Measurements from ENCODE around the gene PIK3C2A. TPM values are rescaled to one million over a fixed set of nuclear protein-coding genes. Genes with fewer than 3 reads are reported as not detected.
A peak's percentile ranks its signal among the peaks of the same experiment; 100 is the strongest.

The PIK3C2A gene
- total and polyA plus RNA-seq, 3 donors from 2014 or later, result 31.5 to 125 (median 116) TPM

- Histone ChIP-seq H3K36me3 (ENCODE audit: low read depth, missing control alignments) (no peaks in the 10 kb centered on the region), H3K4me3 (no peak overlapping the region), H3K27ac (peak overlapping the region in 1 of 2 donors; percentile 15), H3K27me3 (no peaks in the 10 kb centered on the region), H3K9me3 (no peaks in the 10 kb centered on the region), H3K4me1 (peaks cover 22% of the 10 kb centered on the region)
- TF ChIP-seq POLR2A (IDR thresholded peaks at IDR 0.05), result no peak
- no peak for TF ChIP-seq CTCF (IDR thresholded peaks at IDR 0.05)
- DNase-seq, result peak; percentile 64
- 52 to 88% methylated on average over 5 of the region's 5 CpGs for WGBS, 2 donors
- intact Hi-C loops (cut with DNase I; ENCODE audit: low total_unique reads), result no loop called here
Measured at GRCh38 chr11:17163291-17163690, 44.5 kb downstream of the PIK3C2A start.

- Histone ChIP-seq H3K4me1 (peaks cover 22% of the 10 kb centered on the region), H3K4me3 (no peak overlapping the region), H3K27me3 (no peaks in the 10 kb centered on the region), H3K27ac (peak overlapping the region in 1 of 2 donors; percentile 37), H3K36me3 (ENCODE audit: low read depth, missing control alignments) (no peaks in the 10 kb centered on the region), H3K9me3 (no peaks in the 10 kb centered on the region)
- no peak for DNase-seq
- TF ChIP-seq POLR2A (IDR thresholded peaks at IDR 0.05) (no peak), CTCF (IDR thresholded peaks at IDR 0.05) (no peak)
- WGBS, 2 donors, result 65 to 66% methylated on average over 2 of the region's 2 CpGs
- intact Hi-C loops (cut with DNase I; ENCODE audit: low total_unique reads), result no loop called here
Measured at GRCh38 chr11:17162376-17162775, 45.4 kb downstream of the PIK3C2A start.

GRCh38 chr11:17161515-17161914 is 46.3 kb downstream of the PIK3C2A start:
- no peaks in the 10 kb centered on the region for H3K27me3 ChIP-seq
- intact Hi-C loops (cut with DNase I; ENCODE audit: low total_unique reads), result no loop called here
- no peak for DNase-seq
- H3K4me1 ChIP-seq, result peaks cover 22% of the 10 kb centered on the region
- no peaks in the 10 kb centered on the region for H3K9me3 ChIP-seq
- no peaks in the 10 kb centered on the region for H3K36me3 ChIP-seq (ENCODE audit: low read depth, missing control alignments)
- WGBS, 2 donors, result 85 to 86% methylated on average over 1 of the region's 1 CpG
- TF ChIP-seq POLR2A (IDR thresholded peaks at IDR 0.05), result no peak
- no peak for TF ChIP-seq CTCF (IDR thresholded peaks at IDR 0.05)
- H3K4me3 ChIP-seq, result no peak overlapping the region
- peak overlapping the region in 1 of 2 donors; percentile 37 for H3K27ac ChIP-seq

GRCh38 chr11:17159441-17159840 is 48.3 kb downstream of the PIK3C2A start:
- DNase-seq, result no peak
- Histone ChIP-seq H3K27ac (no peak overlapping the region), H3K27me3 (no peaks in the 10 kb centered on the region), H3K4me1 (peaks cover 15% of the 10 kb centered on the region), H3K9me3 (no peaks in the 10 kb centered on the region), H3K36me3 (ENCODE audit: low read depth, missing control alignments) (no peaks in the 10 kb centered on the region), H3K4me3 (no peak overlapping the region)
- TF ChIP-seq CTCF (IDR thresholded peaks at IDR 0.05) (no peak), POLR2A (IDR thresholded peaks at IDR 0.05) (no peak)
- 78 to 91% methylated on average over 3 of the region's 3 CpGs for WGBS, 2 donors
- intact Hi-C loops (cut with DNase I; ENCODE audit: low total_unique reads), result no loop called here

Other genes starting within 250 kb of the PIK3C2A start
- gene PLEKHA7, start 193.6 kb downstream of the PIK3C2A start, total RNA-seq, result 10 to 100 TPM; 63.9 to 64.9 TPM
- gene PLEKHA7, start 193.6 kb downstream of the PIK3C2A start, polyA plus RNA-seq (ENCODE audit: insufficient read depth, low read depth, low replicate concordance), result 33.0 TPM
- gene RPS13, start 130.3 kb downstream of the PIK3C2A start, total RNA-seq, result 100 to 1,000 TPM; 623 to 957 TPM
- 708 TPM for gene RPS13, start 130.3 kb downstream of the PIK3C2A start, polyA plus RNA-seq (ENCODE audit: insufficient read depth, low read depth, low replicate concordance)
- gene NUCB2, start 68.8 kb upstream of the PIK3C2A start, total RNA-seq, result 100 to 1,000 TPM; 138 to 186 TPM
- gene NUCB2, start 68.8 kb upstream of the PIK3C2A start, polyA plus RNA-seq (ENCODE audit: insufficient read depth, low read depth, low replicate concordance), result 86.1 TPM
- gene NCR3LG1, start 143.8 kb upstream of the PIK3C2A start, total RNA-seq, result 1 to 10 TPM; 9.3 to 10.0 TPM
- gene NCR3LG1, start 143.8 kb upstream of the PIK3C2A start, polyA plus RNA-seq (ENCODE audit: insufficient read depth, low read depth, low replicate concordance), result 5.0 TPM
- gene KCNJ11, start 180.7 kb upstream of the PIK3C2A start, total RNA-seq, result 1 to 10 TPM; 1.4 to 2.1 TPM
- gene KCNJ11, start 180.7 kb upstream of the PIK3C2A start, polyA plus RNA-seq (ENCODE audit: insufficient read depth, low read depth, low replicate concordance), result 1.7 TPM